NB4 (cell line): ENCODE measurements around the gene TMEM187.

Experiments used
- POLR2A ChIP-seq: IDR thresholded peaks from 2 replicates; pipeline ENCODE4 v1.6.1; 2011; ENCODE audit warnings: mild to moderate bottlenecking; ENCODE audit not compliant: insufficient read length; ENCODE audit errors: extremely low read depth
- TF ChIP-seq, protein P1 (sequence below): IDR thresholded peaks from one replicate; pipeline ENCODE4 v1.5.1; 2012; ENCODE audit warnings: low read depth, low read length

DNA sequence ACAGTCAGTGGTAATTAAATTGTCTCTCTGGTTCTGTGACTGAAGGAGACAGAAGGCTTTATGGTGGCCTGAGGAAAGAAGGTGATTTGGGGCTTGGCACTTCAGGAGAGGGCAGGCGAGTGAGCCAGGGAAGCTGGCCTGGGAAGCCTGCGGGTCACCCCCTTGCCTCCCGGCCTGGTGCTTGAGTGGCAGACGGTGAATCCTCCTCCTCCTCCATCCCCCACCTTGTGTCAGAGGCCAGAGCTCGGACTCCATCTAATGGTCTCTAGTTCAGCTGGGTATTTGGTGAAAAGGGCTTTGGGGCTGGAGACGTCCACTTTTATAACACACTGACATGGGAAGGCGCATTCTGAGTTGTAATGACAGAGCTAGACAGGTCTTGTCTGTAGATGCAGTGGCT lies 8.7 kb downstream of the TMEM187 start:
- TF ChIP-seq POLR2A = no peak
- TF ChIP-seq, protein P1, sequence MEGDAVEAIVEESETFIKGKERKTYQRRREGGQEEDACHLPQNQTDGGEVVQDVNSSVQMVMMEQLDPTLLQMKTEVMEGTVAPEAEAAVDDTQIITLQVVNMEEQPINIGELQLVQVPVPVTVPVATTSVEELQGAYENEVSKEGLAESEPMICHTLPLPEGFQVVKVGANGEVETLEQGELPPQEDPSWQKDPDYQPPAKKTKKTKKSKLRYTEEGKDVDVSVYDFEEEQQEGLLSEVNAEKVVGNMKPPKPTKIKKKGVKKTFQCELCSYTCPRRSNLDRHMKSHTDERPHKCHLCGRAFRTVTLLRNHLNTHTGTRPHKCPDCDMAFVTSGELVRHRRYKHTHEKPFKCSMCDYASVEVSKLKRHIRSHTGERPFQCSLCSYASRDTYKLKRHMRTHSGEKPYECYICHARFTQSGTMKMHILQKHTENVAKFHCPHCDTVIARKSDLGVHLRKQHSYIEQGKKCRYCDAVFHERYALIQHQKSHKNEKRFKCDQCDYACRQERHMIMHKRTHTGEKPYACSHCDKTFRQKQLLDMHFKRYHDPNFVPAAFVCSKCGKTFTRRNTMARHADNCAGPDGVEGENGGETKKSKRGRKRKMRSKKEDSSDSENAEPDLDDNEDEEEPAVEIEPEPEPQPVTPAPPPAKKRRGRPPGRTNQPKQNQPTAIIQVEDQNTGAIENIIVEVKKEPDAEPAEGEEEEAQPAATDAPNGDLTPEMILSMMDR = no peak
